GM19324 (cell line): ENCODE results near the gene CARD10.

Experiments
- ATAC-seq: cut with Tn5 transposase; IDR thresholded peaks from one replicate; pipeline ENCODE4 v1.9.1; 2021; ENCODE audit warnings: mild to moderate bottlenecking, moderate library complexity; ENCODE audit not compliant: unreplicated experiment, low FRiP score

CARD10 gene

DNA sequence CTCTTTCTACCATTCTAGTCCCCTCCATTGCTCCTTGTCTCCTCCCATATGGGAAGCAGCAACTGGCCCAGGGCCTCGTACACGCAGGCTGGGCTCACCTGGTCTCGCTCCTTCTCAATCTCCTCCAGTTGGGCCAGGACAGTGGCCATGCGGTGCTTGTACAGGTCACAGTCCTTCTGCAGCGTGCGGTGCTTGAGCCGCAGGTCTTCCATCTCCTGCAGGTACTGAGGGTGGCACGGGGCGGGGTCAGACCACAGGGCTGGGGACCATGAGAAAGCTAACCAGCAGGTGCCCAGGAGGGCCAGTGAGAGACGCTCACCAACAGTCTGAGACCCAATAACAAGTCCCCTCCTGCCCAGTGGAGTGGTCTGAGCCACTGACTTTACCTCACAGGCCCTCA, 11.5 kb downstream of the CARD10 start:
- no peak for ATAC-seq

DNA sequence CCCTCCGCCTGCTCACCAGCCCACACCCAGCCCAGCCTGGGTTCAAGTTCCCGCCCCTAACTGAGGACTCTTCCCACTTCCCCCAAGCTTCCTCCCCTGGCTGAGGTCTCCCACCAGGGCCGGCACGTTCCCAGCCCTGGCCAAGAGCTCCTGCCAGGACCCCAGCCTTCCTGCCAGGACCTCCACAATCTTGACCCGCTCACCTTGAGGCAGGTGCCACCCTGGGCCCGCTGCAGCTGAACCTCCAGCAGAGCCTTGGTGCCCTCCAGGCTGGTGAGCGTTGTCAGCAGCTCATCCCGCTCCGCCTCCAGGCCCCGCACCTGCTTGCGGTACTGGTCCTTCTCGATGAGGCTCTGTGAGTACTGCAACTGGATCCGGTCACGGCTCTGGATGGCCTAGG, 13.2 kb downstream of the CARD10 start:
- no peak for ATAC-seq

DNA sequence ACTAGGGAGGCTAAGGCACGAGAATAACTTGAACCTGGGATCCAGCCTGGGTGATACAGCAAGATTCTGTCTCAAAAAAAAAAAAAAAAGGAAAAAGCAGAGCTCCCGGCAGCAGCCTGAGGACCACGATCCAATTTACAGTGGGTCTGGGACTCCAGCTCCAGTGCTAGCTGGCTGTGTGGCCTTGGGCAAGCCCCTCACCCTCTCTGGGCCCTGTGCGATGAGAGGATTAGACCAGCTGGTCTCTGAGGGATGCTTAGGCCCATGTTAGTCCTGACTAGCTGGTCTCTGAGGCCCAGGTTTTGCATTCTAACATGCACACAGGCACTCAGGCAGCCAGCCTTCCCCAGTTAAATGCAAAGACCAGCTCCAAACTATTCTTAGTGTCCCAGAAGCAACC, 13.7 kb downstream of the CARD10 start:
- ATAC-seq: no peak

DNA sequence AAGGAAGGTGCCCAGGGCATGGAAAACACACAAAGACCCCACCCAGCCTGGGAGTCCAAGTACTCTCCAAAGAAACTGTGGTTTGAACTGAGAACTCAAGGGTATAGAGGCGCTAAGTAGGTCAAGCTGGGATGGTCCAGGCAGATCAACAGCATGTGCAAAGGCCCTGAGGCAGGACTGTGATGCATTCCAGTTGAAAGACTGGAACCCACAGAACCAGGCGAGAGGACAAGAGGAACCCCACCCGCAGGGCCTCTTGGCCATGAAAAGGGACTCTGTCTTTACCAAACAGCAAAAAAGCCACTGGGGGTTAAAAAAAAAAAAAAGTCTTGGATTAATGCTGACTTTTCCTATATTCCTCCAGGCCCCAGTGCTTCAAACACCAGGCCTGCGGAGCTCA, 14.3 kb downstream of the CARD10 start:
- no peak for ATAC-seq

DNA sequence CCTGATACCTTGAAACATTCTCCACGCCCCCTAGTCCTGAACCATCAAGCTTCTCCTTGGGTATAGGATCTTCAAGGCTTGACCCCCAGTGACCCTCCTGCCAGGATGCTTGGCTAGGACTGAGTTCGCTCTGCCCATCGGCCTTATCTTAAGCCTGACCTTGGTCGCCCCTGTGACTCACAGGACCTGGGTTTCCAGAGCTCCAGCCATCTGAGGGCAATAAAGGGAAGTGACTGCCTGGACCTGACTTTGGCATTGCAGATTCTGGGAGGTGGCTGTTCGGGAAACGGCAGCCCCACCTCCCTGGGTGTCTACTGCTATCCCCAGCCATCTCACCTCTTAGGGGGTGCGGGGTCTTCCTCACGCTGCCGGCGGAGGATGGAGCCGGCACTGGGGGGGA, 15.4 kb downstream of the CARD10 start:
- no peak for ATAC-seq

DNA sequence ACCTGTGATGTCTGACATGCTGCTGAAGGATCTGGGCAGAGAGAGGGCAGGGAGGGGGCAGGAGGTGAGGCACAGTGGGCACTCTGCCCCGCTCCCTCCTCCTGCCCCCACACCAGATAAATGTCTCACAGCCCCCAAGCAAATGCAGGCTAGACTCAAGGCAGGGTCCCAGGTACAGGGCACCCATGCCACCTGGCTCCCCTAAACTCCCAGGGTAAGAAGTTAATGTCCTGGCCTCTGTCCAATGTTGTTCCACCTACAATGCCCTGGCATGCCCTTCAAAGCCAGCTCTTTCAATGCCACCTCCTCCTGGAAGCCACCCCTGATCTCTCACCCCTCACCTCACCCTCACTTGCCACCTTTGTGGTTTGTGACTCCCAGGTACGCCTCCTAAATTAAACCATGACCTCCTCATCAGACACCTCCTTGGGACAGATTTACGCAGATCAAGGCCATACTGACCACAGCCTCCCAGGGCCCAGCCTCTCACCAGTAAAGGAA, 16.0 kb downstream of the CARD10 start:
- no peak for ATAC-seq

DNA sequence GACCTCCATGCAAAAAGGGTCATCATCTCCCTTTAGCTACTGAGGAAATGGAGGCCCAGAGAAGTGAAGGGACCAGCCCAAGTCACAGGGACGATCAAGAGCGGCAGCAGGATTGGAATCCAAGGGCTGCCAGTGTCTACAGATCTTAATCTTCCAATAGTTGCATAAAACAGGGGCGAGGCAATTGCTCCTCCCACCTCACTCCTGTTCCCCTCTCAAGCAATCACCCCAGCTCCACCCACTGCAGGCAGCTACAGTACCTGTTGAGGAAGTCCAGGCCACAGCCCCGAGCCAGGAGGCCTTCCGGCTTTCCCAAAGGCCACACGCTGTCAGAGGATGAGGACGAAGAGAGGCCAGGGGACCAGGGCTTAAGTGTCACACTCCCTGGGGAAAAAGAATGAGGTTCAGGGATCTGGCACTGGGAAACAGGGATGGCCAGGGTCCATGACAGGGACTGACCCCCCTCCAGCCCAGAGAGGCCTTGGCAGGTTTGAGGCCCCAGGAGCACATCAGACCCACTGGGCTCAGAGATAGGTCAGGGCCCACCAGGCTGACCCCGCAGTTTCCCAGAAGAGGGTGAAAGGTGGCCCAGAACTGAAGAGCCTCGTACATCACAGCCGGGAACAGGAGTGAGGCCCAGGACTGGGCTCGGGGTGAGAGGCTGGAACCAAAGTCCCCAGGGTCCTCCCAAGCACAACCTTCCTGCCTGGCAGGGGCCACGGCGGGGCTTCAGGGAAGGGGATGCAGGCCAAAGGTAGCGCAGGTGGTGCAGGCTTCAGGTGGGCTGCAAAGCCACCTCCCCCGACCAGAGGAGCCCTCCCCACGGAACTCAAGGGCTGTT, 16.7 kb downstream of the CARD10 start:
- ATAC-seq: no peak

DNA sequence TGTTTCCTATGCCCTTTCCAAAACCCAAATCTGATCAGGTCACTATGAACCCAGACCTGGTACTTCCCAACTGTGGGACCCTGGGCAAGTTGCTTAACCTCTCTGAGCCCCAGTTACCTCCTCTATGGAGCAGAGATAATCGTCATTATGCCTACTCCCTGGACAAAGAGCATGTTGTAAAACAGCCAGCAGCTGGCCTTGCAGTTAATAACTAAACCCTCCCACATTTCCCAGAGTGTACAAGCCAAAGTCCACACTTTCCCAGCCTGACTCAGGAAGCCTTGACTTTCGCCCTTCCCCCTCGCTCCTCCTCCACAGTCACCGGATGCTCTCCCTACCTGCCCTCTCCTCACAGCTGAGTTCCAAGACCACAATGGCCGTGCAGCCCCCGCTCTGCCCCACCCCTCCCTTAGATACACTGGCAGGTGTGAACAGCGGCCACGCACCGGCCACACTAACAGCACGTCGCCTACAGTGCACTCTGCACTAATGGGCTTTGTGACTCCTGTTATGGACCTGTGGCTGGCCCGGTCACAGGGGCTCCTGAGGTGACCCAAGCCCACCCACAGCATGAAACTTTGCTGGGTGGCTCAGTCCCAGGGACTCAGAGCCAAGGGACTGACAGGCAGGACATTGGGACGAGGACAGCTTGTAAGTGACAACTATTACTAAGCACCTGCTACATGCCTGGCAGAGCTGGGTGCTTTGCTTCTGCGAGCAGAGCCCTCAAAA, 17.4 kb downstream of the CARD10 start:
- no peak for ATAC-seq

DNA sequence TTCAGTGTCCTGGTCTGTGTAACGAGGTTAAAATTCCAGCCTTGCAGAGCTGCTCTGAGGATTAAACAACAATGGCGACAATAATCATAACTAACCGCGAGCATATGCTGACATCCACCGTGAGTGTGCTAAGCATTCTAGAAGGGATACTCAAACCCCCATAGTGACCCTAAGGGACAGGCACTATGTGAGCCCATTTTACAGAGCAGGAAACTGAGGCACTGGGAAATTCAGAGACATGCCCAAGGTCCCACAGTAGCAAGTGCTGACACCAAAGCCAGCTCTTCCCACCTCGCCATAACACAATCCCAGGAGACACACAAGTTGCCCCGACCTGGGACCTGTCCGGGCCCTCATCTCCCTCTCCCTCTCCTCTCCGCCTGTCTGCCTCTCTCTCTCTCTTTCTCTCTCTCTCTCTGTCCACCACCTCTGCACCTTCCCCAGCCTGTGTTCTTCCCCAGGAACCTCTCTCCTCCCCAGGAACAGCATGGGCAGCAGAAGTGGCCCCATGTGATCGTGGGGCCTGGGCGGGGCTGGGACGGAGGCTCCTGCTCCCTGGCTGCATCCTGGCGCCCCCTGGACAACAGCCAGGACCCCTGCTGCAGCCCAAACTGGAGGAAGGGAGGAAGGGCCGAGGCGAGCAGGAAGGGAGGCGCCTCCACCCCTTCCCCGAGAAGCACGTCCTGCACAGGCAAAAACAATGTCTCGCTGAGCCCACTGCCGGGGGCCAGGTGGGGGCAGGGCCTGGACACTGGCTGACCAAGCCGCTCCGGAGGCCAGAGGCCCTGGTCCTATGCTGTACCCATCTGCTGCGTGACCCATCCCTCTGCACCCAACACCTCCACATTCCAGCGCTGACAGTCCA, 18.2 kb downstream of the CARD10 start:
- ATAC-seq: no peak

DNA sequence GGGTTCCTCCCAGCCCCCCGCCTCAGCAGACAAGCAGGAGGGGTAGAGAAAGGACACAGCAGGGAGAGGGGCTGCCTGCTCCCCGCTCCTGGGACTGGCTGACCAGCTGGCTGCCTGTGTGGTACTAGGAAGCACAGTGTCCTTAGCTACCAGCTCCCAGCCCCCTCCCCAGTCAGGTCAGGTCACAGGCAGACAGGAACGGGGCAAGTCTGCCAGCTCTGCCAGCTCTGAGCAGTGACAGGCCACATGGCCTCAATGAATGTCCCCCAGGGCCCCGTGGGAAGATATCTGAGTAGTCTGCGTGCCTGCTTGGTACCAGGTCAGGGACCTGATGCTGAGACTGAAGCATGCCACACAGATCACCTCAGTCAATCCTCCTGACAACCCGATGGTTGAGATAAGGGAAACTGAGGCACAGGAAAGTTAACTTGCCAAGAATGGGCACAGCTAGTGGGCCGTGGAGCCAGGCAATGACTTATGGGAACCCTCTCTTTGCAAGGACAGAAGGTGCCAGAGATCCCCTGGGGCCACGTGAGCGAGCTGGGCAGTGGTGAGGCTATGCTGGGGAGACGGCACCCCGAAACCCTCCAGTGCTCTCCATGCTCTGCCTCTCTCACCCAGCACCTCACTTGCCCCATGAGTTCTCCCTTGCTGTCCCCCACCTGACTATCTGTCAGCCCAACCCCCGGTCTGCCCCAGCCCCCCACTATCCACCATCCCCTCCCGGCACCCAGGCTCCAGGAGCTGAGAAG, 19.2 kb downstream of the CARD10 start:
- no peak for ATAC-seq

DNA sequence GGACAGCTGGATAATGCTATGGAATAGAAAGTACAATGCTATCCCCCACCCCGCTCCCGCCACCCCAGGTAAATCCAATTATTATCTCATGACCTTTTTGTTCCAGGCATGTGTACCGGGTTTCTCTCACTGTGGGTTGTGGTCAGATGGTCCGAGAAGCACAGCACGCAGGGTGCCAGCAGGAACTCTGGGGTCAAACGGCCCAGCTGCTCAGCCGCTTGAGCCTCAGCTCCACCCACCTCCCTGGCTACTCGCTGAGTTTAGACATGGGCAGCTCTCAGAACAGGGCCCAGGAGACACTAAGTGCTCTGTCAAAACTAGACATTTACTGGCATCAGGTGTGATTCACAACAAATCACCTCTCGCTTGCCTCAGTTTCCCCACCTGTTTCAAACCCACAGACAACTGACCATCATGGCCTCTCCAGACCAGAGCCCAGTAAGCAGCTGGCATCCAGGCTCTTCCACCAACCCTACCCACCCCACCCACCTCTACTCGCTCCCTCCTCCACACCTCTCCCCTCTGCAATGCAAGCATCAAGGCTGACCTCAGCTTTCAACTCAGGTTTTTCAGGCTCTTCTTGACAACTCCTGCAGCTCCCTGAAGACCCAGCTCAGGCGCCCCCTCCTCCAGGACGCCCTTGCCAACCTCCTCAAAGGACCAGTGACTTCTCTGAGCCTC, 20.0 kb downstream of the CARD10 start:
- ATAC-seq: no peak

DNA sequence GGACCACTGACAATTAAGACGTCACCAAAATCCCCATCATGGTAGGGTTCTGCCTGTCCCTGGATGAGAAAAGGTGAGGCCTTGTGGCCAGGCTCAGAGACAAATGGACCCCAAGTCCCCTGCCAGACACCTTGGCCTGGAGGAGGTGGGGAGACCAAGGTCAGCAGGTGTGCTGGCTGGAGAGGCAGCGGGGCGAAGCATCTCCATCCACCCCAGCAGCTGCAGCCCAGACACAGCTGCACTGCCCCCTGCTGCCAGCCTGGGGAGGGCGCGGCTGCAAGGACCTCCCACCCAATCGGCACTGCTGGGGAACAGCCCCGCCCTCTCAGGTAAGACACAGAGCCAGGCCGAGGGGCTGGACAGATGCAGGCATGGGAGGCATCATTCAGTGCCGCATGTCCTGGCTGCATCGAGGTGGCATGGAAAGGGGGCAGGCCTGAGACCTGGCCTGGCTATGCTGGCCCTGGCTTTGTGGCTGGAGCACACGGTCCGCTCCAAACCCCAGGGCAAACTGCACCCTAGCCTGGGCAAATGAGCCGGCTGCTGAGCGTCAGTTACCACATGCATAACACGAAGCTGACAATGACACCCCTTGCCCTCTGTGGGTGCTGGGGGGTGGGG, 20.8 kb downstream of the CARD10 start:
- ATAC-seq: no peak

DNA sequence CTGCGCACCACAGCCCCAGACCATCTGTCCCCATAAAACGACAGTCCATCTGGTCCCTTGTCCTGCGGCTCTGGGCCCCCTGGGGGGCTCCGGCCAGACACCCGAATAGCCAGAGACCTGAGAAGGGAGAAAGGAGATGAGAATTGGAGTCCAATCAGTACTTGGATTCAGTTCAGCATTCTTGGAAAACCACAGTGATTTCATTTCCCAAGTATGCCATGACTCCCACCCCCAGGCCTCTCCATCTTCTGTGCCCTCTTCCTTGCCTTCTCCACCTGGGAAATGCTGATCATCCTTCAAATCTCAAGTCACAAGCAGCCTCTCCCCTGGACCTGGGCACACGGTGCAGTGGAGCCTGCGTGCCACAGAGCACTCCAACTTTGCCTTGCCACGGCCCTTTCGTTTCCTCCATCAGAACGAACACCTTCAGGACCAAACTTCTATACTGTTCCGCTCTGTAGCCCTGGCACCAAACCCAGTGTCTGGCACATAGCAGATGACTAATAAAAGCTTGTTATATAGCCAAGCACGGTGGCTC, 22.1 kb downstream of the CARD10 start:
- ATAC-seq: no peak

DNA sequence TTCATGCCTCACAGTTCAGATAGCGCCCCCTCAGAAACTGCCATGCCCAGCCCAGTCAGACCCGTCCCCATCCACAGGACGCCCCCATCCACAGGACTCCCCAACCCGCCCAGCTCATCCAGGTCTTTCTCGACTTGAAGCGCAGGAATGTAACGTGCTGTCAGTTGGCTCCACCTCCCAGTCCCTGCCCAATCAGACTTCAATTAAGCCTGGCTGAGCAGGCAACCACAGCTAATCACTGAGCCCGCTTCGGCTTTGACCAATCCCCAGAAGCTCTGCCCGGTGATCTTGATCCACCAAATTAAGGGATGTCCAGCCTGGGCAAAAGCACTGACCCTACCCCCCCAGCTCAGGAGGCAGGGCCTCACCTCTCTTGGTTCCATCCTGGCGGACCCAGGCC, 22.6 kb downstream of the CARD10 start:
- no peak for ATAC-seq

DNA sequence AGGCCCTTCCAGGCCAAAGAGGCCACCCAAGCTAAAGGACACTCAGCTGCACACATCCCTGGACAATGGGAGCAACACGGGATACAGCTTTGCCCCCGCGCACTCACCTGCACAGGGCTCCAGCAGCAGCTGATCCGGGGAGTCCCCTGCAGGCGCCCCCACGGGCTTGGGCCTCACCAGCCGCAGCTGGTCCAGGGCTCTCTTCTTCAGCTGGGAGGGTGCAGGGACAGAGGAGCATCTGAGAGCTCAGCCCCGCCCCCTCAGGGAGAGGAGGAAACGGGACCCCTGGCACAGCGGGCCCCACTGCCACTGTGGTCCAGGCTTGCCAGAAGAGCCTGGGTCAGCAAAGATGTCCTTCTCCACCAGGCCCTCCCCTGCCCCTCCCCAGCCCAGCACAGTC, 25.2 kb downstream of the CARD10 start:
- ATAC-seq: no peak

DNA sequence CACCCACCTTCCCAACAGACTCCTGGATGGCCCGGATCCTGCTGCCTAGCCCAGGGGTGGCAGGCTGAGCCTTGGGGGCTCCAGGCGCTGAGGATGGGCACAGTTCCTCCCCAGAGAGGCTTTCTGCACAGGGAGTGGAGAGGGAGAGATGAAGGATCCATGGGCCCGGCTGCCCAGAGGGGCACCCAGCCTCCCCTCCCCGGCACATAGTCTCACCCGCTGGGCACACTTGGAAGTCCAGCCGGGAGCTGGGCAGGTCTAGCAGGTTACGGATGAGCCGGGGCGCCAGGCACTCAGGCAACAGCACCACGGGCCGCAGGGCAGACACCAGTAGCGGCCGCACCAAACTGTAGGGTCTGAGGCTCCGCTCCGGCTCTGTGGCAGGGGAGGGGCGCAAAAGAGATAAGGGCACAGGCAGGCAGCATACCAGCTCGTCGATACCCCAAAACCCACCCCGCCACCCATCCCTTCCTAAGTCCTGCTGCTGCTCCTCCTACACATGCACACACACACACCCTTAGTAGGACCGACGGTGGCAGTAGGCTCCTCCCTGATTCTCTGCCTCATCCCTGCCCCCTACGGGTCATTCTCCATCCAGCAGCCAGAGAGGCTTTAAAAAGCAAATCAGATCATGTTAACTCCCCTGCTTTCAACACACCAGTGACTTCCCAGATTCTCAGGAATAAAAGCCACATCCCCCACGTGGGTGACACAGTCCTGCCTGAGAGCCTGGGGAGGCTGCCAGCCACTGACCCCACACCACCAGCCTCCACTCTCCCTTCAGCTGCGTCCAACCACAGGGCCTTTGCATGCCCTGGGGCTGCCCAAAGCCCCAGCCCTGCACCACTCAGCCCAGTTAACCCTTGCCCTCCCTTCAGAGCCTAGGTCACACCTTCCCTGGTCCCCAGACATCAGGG, 26.5 kb downstream of the CARD10 start:
- no peak for ATAC-seq

DNA sequence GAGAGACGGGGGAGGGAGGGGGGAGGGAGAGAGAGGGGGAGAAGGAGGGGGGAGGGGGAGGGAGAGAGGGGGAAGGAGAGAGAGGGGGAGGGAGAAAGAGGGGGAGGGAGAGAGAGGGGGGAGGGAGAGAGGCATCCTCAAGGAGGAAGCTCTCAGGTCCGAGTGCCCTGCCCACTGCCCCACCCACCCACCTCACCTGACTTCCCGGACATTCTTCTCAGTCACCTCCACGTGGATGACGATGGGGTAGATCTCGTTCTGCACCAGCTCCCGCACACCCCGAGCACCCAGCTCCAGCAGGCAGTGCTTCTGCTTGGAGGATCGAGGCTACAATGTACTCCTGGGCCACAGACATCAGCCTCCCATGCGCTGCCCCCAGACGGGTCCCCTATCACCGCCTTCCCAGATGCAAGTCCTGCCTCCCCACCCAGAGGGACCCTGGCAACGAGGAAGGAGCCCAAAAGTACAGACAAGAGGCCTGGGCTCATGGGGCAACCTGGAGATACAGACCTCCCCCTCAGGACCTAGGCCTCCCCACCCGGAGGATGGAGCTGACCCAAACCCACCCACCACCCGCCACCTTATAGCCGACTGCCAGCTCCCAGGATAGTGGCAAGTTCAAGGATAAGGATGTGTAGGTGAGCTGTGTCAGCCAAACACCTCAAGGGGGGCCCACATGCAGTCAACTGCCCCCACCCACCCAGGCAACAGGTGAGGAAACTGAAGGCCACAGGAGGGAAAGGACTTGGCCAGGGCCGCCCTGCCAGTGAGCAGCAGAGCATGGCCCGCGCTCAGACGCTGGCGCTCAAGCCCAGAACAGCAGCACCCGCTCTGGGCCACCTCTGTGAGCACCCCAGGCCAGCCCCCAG, 27.4 kb downstream of the CARD10 start:
- no peak for ATAC-seq
